NT2/D1 (cell line): ENCODE measurements around the gene KRT15.

Experiments
- SUZ12 ChIP-seq: IDR thresholded peaks from 2 replicates; pipeline ENCODE4 v1.6.1; 2011; ENCODE audit not compliant: insufficient read length, insufficient read depth; ENCODE audit errors: extremely low read depth
- YY1 ChIP-seq: IDR thresholded peaks from 2 replicates; pipeline ENCODE4 v1.6.1; 2011; ENCODE audit not compliant: insufficient read length, insufficient read depth
- ZNF274 ChIP-seq: IDR thresholded peaks from 2 replicates; pipeline ENCODE4 v1.6.1; 2011; ENCODE audit warnings: mild to moderate bottlenecking, low read depth, low read length

- TF ChIP-seq SUZ12: no peak
- no peak for TF ChIP-seq YY1
- no peak for TF ChIP-seq ZNF274
Observed at GRCh38 chr17:41491476-41491875, 27.2 kb downstream of the KRT15 start.
